HG03159 (cell line): ENCODE results near the gene LAD1.

Source experiments
- ATAC-seq: cut with Tn5 transposase; IDR thresholded peaks from one replicate; pipeline ENCODE4 v1.9.1; 2021; ENCODE audit warnings: mild to moderate bottlenecking, moderate library complexity; ENCODE audit not compliant: unreplicated experiment

The LAD1 gene, protein sequence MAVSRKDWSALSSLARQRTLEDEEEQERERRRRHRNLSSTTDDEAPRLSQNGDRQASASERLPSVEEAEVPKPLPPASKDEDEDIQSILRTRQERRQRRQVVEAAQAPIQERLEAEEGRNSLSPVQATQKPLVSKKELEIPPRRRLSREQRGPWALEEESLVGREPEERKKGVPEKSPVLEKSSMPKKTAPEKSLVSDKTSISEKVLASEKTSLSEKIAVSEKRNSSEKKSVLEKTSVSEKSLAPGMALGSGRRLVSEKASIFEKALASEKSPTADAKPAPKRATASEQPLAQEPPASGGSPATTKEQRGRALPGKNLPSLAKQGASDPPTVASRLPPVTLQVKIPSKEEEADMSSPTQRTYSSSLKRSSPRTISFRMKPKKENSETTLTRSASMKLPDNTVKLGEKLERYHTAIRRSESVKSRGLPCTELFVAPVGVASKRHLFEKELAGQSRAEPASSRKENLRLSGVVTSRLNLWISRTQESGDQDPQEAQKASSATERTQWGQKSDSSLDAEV

DNA sequence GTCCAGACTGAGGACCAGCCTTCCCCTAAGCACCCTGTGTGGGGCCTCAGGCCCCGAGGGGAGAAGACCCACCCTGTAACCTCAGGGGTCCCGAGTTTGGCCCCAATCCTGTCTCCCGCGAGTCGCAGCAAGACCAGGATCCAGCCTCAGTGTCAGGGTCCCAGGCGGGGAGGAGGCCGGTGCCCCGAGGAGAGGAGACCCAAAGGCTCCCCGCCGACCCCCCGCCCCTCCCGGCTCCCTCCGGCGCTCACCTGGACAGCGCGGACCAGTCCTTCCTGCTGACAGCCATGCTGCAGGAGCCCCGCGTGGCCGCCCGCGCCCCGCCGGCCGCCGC, at the start of gene LAD1:
TSS of gene LAD1 (minus strand) at position 307 of the 334 bp plus-strand sequence. CDS start at position 289, 18 bp downstream.
- no peak for ATAC-seq

DNA sequence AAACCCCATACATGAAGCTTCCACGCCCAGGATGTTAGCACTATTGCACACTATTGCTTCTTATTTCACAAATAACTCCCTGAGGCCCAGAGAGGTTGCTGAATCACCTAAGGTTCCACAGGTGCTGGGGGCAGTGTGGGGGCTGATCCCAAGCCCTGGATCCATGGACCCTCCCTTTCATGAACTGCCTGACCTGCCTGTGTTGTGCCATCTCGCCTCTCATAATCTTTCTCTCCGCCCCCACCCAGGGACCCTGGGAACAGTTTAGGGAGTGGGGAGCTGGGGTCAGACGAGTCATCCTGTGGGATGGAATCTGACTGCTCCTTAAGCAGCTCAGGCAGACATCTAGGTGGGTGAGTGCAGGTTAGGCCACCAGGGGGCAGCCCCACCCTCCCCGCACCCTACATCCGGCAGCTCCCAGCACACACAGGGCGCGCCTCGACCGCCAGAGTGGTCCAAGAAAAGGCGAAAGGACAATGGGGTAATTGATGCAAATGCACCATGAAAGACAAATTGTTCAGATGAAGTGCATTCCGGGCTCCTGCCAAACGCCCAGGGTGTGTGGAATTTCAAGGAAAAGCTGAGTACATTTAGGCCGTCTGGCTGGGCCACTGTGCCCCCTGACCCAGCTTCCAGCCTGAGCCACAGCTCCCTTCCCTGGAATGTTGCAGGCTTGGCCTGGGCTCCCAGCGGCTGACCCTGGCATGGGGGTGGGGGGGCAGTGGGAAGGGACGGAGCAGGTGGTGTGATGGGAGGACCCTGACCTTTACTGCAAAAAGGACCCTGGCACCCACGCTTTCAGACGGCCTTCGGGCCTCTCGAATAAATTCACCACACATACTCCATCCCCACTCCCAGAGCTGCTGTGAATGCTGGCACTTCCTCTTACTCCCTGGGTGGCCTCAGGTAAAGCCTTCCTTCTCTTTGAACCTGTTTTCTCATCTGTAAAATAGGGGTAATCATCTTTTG, 49.1 kb upstream of the LAD1 start:
- ATAC-seq: peak; percentile 64

DNA sequence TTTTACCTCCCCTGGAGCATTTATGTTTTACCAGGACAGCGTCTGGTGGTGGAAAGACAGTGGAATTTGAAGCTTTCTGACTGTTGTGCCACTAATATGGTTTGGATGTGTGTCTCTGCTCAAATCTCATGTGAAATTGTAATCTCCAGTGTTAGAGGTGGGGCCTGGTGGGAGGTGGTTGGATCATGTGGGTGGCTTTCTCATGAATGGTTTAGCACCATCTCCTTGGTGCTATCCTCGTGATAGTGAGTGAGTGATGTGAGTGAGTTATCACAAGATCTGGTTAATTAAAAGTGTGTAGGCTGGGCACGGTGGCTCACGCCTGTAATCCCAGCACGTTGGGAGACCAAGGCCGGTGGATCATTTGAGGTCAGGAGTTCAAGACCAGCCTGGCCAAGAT, 46.2 kb upstream of the LAD1 start:
- no peak for ATAC-seq

DNA sequence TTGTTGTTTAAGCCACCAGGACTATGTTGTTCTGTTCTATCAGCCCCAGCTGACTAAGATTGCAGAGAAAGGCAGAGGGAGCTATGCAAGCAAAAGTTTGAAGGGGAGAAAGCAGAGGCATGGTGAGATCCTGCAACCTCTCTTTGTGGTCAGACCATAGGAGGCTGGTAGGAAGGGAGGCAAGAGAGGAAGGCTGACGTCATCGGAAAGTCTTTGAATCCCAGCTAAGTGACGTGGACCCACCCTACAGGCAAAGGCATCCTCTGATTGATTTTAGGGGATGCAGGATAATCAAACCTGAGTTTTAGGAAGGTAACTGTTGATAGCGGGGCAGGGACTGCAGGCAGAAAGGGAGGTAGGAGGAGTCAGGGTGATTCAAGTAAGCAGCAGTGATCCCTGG, 45.7 kb upstream of the LAD1 start:
- no peak for ATAC-seq

DNA sequence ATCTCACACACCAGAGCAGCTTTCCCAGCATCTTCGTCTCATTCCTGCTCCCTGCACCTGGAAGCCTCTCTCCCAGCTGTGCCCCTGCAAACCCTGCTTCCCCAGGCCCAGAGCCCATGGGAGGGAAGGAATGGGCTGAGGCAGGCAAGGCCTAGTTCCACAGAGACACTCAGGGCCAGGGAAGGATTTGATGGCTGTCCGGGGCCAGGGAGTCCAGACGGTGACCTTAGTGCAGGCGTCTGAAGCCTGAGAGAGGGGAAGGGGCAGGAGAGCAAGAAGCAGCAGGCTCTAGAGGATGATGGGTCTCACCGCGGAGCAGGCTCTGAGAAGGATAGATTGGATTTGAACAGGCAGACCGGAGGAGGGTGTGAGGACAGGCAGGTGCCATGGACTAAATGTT, 44.6 kb upstream of the LAD1 start:
- ATAC-seq: no peak

DNA sequence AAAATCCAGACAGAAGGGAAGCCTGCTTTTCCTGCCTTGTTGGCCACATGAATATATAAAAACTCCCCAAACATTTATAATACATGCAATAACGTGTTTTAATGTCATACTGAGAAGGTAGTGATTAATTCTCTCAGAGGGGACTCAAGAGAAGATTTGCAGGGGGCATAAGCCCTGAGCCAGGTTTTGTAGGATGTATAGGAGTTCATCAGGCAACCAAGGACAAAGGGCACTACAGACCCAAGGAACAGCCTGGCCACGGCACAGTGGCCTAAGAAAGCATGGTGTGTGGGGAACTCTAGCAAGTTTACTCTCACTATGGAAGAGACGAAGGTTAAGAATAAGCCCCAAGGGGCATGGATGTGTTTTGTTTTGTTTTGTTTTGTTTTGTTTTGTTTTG, 37.8 kb upstream of the LAD1 start:
- no peak for ATAC-seq

DNA sequence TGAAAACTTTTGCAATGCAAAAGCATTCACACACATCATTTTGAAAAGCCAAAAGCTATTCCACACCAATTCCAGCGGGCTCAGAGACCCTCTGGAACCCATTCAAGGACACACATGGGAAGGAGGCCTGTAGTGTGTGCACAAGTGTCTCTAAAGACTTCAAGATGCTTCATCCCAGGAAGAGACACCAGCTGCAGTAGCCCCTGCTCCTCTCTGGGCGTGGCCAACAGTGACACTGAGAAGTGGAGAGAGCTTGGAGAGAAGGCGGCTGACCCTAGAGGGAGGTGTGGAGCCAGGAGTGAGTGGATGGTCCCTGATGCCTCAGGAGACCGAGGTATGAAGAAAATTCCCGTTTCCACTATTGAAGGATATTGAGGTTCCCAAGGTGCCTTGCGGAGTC, 37.3 kb upstream of the LAD1 start:
- ATAC-seq: no peak

DNA sequence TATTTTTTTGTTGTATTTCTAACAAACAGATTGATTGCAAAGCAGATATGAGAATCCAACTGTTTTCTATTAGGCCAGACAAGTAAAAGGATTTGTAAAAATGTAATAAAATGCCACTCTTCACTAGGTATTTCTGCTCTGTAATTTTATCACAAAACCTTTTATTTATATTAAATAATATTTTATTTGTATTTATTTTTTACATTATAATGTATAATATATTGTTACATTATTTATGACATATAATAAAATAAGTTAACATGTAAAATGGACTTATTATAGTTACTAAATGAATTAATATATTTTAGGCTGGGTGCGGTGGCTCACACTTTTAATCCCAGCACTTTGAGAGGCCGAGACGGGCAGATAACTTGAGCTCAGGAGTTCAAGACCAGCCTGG, 35.1 kb upstream of the LAD1 start:
- ATAC-seq: no peak

DNA sequence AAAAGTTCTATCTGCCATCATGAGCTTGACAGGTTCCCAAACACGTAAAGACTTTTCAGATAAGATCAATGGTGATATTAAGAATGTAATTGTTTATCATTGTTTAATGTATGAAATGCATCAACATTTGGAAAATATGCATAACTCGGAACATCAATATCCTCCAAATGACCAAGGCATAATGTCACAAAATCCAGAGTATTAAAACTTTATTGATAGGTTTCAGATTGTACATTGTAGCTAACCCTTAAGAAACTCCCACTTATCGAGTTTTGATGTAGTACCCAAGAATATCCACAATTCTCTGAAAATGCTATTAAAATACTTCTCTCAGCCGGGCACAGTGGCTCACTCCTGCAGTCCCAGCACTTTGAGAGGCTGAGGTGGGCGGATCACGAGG, 34.5 kb upstream of the LAD1 start:
- ATAC-seq: no peak

DNA sequence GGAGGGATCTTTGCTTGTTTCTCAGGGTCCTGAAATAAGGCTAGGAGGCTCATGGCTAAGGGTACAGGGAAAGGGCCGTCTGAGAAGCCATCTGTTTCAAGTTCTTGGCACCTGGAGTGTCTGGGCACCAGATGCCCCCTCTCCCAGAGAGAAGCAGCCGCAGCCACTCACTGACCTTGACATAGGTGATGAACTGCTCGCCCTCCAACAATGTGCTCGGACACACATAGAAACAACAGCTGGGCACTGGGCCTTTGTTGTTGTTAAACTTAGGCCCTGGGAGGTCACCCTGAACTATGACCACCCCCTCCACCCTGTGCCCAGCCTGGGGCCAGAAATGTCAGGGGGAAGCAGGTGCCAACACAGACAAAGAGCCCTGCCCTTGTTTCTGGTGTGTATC, 31.7 kb upstream of the LAD1 start:
- ATAC-seq: no peak

DNA sequence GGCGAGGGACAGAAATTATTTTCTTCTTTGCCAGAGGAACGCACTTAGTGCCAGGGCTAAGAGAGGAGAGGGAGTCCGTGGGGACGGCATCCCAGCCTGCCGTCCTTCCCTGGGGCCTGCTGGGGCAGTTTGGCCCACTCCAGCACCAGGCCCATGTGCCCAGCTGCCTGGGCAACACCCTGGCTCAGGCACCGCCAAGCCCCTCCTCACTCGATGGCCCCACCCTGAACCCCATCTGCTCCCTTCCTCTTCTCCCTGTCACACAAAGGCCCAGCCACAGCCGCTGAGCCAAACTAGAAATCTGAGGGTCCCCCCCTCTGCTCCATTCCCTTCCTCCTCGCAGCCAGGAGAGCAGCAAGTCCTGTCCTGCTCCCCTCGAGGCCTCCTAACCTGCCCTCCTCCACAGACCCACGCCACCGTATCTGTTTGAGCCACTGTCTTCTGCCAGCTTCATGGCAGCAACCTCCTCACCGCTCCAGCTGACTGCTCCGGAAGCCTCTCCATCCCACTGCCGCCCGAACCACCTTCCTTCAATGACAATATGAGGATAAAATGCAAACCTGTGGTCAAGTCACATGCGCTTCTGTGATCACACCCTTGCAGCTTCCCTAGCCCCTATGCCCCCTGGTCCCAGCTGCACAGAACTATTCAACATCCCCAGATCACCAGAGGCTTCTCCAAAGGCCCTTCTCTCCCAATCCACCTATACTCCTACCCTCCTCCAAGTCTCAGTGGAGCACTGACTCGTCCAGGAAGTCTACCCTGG, 30.8 kb upstream of the LAD1 start:
- no peak for ATAC-seq

DNA sequence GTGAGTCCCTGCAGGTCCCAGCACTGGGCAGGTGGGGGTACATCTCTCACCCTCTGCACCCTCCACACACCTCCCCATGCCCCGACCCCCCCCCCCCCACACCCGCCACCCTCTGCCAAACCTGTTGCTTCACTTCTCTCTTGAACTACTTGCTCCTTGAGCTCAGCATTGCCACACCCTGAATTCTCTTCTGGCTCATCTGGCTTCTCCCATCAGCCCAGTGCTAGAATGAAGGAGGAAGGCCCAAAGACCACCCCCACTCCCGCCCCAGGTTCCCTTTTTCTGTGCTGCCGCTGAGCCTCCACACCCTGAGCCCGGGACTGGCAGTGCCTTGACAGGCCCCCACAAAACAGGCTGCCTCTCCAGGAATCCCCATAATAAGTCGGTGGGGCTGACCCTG, 28.8 kb upstream of the LAD1 start:
- no peak for ATAC-seq

DNA sequence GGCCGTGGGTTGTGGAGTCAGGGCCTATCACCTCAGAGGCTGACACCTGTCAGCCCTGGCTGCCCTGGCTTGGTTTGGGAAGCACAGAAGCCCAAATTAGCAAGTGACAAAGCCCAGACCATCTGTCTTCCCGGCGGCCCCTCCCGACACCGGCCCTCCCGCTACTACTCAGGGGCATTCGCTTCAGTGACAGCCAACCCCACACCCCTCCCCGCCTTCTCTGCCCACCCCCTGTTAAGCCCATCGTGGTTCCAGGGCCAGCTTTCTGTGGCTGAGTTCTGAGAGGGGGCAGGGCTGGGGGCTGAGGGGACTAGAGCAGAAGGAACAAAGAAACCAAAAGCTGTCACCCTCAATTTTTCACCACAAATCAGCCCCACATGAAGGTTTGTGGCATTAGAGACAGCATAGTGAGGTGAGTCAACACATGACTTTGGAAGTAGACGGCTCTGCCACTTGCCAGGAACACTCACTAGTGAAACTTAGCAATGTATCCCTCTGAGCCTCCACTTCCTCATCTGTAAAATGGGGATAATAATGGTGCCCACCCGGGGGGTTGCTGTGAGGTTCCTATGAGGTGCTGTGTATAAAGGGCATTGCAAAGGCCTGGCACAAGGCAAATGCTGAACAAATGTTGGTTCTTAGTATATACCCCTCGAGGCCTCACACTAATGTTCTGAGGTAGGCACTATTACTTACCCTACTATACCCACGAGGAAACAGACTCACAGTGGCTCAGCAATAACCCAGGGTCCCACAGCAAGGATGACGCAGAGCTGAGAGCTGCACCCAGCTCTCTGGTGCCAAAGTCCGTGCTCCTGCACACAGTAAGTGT, 27.6 kb upstream of the LAD1 start:
- no peak for ATAC-seq

DNA sequence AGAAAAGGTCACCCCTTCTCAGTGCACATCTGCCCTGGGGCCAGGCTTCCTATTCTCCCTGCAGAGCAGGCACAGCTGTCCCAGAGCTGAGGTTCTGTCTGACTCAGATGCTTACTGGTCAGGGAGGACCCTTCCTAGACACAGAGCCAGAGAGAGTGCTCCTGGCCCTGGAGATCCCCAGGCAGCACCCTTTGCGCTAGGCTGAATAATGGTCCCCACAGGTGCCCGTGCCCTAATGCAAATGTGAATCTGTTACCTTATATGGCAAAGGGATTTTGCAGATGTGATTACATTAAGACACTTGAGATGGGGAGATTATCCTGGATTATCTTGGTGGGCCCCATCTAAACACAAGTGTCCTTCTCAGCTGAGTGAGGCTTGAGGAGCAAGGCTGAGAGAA, 25.0 kb upstream of the LAD1 start:
- no peak for ATAC-seq

DNA sequence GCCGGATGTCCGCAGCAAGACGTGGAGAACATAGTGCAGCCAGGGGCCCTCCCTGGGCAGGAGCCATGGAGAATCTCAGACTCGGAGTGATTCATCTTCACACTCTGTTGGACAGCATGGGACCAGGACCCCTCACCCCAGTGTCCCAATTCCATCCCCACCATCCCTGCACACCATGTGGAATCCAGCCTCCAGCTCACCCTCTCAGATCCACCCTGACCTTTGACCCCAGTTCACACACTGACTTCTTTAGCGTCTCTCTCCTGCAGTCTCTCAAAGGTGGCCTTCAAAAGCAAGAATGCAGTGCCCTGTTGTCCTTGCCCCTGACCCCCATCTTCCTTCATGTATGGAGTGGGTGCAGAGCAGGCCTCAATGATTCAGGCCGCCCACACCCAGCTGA, 24.5 kb upstream of the LAD1 start:
- ATAC-seq: no peak

DNA sequence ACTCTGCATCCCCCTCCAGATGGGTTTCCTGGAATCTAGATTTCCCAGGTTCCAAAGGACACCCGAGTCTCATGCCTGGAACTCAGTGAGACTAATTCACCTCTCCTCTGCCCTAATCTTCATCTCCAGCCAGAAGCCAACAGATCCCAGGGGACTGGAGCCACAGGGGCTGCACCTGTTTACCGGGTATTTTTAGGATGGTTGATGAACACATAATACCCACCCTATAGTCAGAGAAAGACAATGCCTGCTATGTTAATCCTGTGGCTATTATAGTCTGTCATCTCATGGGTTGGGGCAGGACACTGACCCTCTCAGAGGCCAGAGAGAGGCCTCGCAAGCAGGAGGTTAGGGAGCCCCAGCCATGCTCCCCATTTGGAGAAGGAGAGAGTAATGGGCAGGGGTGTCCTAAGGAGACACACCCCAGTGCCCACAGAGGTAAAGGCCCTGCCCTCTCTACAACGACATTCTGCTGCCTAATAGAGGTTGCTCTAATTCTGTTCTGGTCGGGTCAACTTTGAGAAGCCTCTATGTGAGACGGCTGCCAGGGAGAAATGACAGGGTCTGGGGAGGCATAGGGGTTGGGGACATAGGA, 23.4 kb upstream of the LAD1 start:
- ATAC-seq: no peak

DNA sequence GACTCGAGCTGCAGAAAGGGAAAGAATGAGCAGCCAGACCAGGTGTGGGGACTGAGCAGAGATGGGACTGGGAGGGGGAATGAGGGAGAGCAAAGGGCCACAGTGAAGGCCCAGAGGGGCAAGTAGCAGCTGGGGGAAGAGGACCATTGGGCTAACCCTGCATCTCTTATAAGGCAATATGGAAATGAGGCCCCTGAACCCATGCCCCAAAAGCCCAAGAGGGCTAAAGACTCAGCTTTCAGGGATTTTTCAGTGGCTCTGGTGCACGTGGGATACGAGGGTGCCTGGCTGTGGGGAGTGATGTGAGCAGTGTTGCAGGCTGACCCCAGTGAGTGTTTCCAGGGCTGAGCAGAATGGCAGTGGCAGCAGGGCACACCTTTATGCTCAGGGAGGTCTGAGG, 22.9 kb upstream of the LAD1 start:
- ATAC-seq: no peak

DNA sequence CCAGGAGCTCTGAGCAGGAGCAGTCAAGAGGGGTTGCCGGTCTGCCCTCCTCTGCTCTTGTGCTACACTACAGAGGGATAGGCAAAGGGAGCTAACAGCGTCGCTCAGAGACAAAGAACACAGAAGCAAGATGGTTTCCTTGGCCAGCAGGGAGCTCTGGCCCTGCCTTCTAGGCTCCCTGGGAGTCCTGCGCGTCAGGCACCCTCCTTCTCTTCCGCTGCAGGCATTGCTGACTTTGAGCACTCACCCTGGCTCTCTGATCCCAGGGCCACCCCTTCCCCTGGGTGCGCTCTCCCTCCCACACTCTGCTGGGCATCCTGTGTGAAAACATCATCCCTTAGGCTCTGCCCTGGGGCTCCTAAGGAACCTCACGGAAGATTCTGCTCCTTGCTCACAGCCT, 21.9 kb upstream of the LAD1 start:
- no peak for ATAC-seq

DNA sequence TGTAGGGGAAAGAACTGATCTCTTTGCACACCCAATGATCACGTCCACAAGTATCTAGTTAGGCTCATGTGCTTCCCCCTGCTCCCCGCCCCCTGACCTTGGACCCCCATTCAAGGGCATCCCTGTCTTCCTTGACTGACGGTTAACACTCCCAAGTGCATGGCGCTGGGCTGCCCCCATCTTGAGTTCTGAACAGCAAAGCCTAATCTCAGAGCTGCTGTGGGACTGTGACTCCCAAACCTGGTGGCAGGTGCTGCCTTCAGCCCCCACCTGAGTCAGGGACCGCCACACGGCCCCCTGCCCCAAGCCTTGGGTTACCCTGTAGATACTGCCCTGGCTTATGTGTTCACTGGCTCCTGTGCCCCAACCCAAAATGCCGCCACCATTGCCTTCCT, 21.5 kb upstream of the LAD1 start:
- ATAC-seq: no peak
